ENCODE measurements around the gene MYO3A. TPM values are rescaled to one million over a fixed set of nuclear protein-coding genes. Genes with fewer than 3 reads are reported as not detected.

The MYO3A gene, protein sequence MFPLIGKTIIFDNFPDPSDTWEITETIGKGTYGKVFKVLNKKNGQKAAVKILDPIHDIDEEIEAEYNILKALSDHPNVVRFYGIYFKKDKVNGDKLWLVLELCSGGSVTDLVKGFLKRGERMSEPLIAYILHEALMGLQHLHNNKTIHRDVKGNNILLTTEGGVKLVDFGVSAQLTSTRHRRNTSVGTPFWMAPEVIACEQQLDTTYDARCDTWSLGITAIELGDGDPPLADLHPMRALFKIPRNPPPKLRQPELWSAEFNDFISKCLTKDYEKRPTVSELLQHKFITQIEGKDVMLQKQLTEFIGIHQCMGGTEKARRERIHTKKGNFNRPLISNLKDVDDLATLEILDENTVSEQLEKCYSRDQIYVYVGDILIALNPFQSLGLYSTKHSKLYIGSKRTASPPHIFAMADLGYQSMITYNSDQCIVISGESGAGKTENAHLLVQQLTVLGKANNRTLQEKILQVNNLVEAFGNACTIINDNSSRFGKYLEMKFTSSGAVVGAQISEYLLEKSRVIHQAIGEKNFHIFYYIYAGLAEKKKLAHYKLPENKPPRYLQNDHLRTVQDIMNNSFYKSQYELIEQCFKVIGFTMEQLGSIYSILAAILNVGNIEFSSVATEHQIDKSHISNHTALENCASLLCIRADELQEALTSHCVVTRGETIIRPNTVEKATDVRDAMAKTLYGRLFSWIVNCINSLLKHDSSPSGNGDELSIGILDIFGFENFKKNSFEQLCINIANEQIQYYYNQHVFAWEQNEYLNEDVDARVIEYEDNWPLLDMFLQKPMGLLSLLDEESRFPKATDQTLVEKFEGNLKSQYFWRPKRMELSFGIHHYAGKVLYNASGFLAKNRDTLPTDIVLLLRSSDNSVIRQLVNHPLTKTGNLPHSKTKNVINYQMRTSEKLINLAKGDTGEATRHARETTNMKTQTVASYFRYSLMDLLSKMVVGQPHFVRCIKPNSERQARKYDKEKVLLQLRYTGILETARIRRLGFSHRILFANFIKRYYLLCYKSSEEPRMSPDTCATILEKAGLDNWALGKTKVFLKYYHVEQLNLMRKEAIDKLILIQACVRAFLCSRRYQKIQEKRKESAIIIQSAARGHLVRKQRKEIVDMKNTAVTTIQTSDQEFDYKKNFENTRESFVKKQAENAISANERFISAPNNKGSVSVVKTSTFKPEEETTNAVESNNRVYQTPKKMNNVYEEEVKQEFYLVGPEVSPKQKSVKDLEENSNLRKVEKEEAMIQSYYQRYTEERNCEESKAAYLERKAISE (N-terminal part only)
- polyA plus RNA-seq (2011; rRNA removed) (not detected in 2 replicates), polyA minus RNA-seq (2011; rRNA and poly(A)+ RNA removed) (not detected in 2 replicates)

DNA sequence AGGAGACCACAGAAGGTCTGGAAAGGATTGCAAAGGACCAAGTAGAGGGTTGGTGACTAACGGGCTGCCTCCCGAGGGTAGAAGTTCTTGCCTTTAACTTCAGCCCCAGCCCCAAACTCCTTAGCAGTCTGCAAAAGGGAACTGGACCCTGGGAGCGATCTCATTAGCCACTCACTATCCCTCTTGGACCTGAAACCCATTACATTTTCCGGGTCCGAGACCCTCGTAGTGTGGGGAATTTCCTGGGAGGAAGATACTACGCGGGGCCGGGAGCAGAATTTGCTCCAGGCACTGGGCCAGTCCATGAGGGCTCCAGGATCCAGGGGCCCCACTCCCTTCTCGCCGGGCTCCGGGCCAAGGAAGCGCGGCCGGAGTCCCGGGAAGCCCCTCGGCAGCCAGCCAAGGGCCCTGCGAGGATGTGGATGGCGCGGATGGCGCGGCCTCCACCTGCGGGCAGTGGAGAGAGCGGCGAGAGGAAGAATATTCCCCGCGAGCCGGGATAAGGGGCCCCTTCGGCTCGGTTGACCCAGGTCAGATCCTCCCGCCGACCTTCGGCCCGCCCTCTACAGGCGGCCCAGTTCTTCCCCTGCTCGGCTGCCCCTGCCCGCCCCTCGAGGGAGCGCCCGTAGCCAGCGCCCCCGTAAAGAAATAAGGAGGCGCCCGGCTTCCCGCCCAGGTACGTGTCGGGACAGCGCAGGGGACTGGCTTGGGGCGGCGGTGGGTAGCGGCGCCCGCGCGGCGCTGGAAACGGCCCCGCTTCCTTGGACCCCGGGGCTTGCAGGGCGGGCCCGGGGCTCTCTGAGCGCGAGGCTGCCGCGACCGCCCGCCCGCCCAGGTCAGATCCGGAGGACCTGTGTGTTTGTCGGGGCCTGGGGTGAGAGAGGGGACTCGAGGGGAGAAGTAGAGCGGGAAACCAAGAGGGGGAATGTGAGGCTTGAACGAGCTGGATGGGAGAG lies at the start of gene MYO3A:
MYO3A (plus strand) TSS at position 577 of the 956 bp plus-strand sequence. CDS start 17,882 bp downstream, outside the sequence.
- CTCF ChIA-PET = no interaction called here
- TF ChIP-seq CTCF (IDR thresholded peaks at IDR 0.05; ENCODE audit: insufficient read depth, low read depth, low read length) = no peak

GRCh38 chr10:25888627-25889026 lies 45.4 kb upstream of the MYO3A start:
- ChIA-PET CTCF (no interaction called here), POLR2A (no interaction called here)
- no peaks in the 10 kb centered on the region for H3K27me3 ChIP-seq (ENCODE audit: control insufficient read depth, insufficient read depth, low read length)
- no peak overlapping the region for H3K4me3 ChIP-seq (ENCODE audit: low read depth, low read length)
- no peak for TF ChIP-seq CTCF (IDR thresholded peaks at IDR 0.05; ENCODE audit: insufficient read depth, low read depth, low read length)
- DNase-seq (ENCODE audit: low read depth) = no peak
- H3K36me3 ChIP-seq (ENCODE audit: control insufficient read depth, insufficient read depth, low read length) = no peaks in the 10 kb centered on the region

More for the DNA sequence above, at the start of gene MYO3A:
- no peak within 1 kb of the TSS for H3K4me3 ChIP-seq (ENCODE audit: low read depth, low read length)
- H3K27me3 ChIP-seq (ENCODE audit: control insufficient read depth, insufficient read depth, low read length) = no peaks in the 10 kb centered on the region
- H3K36me3 ChIP-seq (ENCODE audit: control insufficient read depth, insufficient read depth, low read length) = no peaks in the 10 kb centered on the region
- no peak for DNase-seq (ENCODE audit: low read depth)
- POLR2A ChIA-PET = no interaction called here

- no peaks in the 10 kb centered on the region for H3K36me3 ChIP-seq (ENCODE audit: control insufficient read depth, insufficient read depth, low read length)
- POLR2A ChIA-PET = no interaction called here
- CTCF ChIA-PET = no interaction called here
- TF ChIP-seq CTCF (IDR thresholded peaks at IDR 0.05; ENCODE audit: insufficient read depth, low read depth, low read length) = no peak
- no peaks in the 10 kb centered on the region for H3K27me3 ChIP-seq (ENCODE audit: control insufficient read depth, insufficient read depth, low read length)
- DNase-seq (ENCODE audit: low read depth) = no peak
- H3K4me3 ChIP-seq (ENCODE audit: low read depth, low read length) = no peak overlapping the region
These were observed 43.0 kb upstream of the MYO3A start for GRCh38 chr10:25890995-25891394.

DNA sequence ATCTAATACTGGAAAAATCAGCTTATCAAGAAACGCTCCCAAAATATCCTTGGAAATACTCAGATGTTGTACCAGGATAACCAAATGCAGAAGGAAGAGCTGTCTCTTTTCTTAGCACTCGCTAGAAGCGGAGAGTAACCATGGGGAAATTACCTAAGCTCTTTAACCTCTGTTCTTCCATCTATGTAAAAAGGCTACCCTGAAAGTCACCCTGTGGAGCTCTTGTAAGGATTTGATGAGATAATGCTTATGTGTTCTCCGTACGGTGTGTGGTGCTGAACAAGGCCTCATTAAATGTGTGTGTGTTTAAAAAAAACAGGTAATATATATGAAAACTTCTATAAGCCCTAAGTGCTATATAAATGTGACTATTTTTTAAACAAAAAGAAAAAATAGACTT lies 38.2 kb upstream of the MYO3A start:
- Histone ChIP-seq H3K4me3 (ENCODE audit: low read depth, low read length) (no peak overlapping the region), H3K36me3 (ENCODE audit: control insufficient read depth, insufficient read depth, low read length) (no peaks in the 10 kb centered on the region), H3K27me3 (ENCODE audit: control insufficient read depth, insufficient read depth, low read length) (no peaks in the 10 kb centered on the region)
- no peak for TF ChIP-seq CTCF (IDR thresholded peaks at IDR 0.05; ENCODE audit: insufficient read depth, low read depth, low read length)
- ChIA-PET POLR2A (no interaction called here), CTCF (no interaction called here)
- no peak for DNase-seq (ENCODE audit: low read depth)

Data from BJ (cell line).